Measurements from ENCODE around the gene SCYGR2. TPM values are rescaled to one million over a fixed set of nuclear protein-coding genes. Genes with fewer than 3 reads are reported as not detected.

SCYGR2 gene, protein sequence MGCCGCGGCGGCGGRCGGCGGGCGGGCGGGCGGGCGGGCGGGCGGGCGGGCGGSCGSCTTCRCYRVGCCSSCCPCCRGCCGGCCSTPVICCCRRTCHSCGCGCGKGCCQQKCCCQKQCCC
- not detected in 2 replicates for total RNA-seq (ENCODE audit: low replicate concordance)

DNA sequence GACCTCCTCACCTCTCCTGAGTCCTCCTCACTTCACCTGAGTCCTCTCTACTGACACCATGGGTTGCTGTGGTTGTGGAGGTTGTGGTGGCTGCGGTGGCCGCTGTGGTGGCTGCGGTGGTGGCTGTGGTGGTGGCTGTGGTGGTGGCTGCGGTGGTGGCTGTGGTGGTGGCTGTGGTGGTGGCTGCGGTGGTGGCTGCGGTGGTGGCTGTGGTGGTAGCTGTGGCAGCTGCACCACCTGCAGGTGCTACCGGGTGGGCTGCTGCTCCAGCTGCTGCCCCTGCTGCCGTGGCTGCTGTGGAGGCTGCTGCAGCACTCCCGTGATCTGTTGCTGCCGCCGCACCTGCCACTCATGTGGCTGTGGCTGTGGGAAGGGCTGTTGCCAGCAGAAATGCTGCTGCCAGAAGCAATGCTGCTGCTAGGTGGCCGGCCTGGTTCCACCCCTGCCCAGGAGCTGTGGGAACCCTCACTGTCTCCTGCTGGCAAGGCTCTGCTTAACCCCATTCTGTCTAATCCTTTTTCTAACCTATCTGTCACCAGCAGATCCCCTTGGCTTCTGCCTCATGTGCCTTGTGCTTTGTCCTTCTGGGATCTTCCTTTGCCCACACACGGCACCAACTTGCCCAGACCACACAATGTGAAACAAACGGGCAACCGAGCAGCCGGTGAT is at the start of gene SCYGR2:
TSS of gene SCYGR2 (plus strand) at position 59 of the 669 bp plus-strand sequence. CDS start at position 59, 0 bp downstream.

DNA sequence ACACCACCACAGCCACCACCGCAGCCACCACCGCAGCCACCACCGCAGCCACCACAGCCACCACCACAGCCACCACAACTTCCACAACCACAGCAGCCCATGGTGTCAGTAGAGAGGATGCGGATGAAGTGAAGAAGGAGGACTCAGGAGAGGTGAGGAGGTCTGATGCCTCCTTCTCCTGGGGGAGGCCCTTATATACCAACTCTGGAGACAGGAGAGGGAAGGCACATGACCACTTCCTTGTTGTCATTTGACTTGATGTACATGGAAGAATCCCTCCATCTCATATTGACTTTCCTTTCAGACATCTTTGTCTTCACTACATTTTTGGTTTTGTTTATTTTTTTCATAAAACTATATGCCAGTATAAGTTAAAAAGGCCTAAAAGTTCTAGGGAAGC is 16.0 kb downstream of the SCYGR2 start, which contains the start of gene SCYGR3:
TSS of gene SCYGR3 (minus strand) at position 101 of the 400 bp plus-strand sequence. CDS start at position 101, 0 bp downstream.

DNA sequence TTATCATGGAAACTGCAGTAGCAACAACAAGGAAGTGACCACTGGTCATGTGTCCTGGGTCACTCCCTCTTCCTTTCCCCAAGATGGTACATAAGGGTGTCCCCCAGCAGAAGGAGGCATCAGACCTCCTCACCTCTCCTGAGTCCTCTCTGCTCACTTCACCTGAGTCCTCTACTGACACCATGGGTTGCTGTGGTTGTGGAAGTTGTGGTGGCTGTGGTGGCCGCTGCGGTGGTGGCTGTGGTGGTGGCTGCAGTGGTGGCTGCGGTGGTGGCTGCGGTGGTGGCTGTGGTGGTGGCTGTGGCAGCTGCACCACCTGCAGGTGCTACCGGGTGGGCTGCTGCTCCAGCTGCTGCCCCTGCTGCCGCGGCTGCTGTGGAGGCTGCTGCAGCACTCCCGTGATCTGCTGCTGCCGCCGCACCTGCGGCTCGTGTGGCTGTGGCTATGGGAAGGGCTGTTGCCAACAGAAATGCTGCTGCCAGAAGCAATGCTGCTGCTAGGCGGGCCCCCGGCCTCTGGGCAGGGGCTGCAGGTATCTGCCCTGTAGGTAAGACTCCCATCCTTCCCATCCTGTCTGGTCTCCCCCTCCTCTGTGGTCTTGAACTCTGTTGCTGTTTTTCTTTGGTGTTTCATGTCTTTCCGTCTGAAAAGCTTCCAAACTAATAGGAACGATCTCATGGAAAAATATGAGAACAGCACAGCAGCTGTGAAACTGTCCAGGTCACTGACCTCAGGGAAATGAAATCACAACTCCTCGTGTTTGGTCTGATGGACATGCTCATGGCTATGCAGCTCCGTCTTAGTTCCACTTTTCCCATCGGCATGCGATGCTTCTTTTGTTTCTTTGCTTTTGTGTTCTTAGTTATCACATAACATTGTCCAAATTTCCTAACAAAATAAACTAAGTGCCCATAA is 18.9 kb downstream of the SCYGR2 start, which contains the start of gene SCYGR4:
TSS of gene SCYGR4 (plus strand) at position 183 of the 915 bp plus-strand sequence. CDS start at position 183, 0 bp downstream.

Other genes with a start within 250 kb of the SCYGR2 start
- gene TM4SF20, start 219.6 kb upstream of the SCYGR2 start, total RNA-seq (ENCODE audit: low replicate concordance) = 0.23 TPM in 1 of 2 replicates, not detected in the other
- not detected in 2 replicates for gene SCYGR1, start 210.9 kb upstream of the SCYGR2 start, total RNA-seq (ENCODE audit: low replicate concordance)
- gene AGFG1, start 126.7 kb upstream of the SCYGR2 start, total RNA-seq (ENCODE audit: low replicate concordance) = 33.2 and 42.2 TPM in 2 replicates
- gene SCYGR3, start 15.9 kb downstream of the SCYGR2 start, total RNA-seq (ENCODE audit: low replicate concordance) = not detected in 2 replicates
- gene SCYGR4, start 18.6 kb downstream of the SCYGR2 start, total RNA-seq (ENCODE audit: low replicate concordance) = under 0.01 TPM in 1 of 2 replicates, not detected in the other
- gene SCYGR5, start 67.9 kb downstream of the SCYGR2 start, total RNA-seq (ENCODE audit: low replicate concordance) = not detected in 2 replicates
- 0.23 and 2.1 TPM in 2 replicates for gene SLC19A3, start 119.1 kb downstream of the SCYGR2 start, total RNA-seq (ENCODE audit: low replicate concordance)
- gene SCYGR6, start 125.9 kb downstream of the SCYGR2 start, total RNA-seq (ENCODE audit: low replicate concordance) = not detected in 2 replicates
- not detected in 2 replicates for gene SCYGR7, start 129.4 kb downstream of the SCYGR2 start, total RNA-seq (ENCODE audit: low replicate concordance)
- gene SCYGR8, start 147.0 kb downstream of the SCYGR2 start, total RNA-seq (ENCODE audit: low replicate concordance) = not detected in 2 replicates
- 0.30 TPM in 1 of 2 replicates, not detected in the other for gene CCL20, start 214.9 kb downstream of the SCYGR2 start, total RNA-seq (ENCODE audit: low replicate concordance)